C4-2B (cell line): Measurements from ENCODE around the gene APOA1.

Experiments used
- H3K27ac ChIP-seq: fragments of 450-650 bp; 2 replicates; pipeline ENCODE4 v1.5.1; 2017
- ZFX ChIP-seq: fragments of 450-650 bp; IDR thresholded peaks from 2 replicates; pipeline ENCODE4 v1.6.1; 2017
- TF ChIP-seq, protein P1 (sequence below): fragments of 450-650 bp; conservative IDR thresholded peaks from 2 replicates; pipeline ENCODE4 v1.5.1; 2017; ENCODE audit warnings: mild to moderate bottlenecking

Gene APOA1

DNA sequence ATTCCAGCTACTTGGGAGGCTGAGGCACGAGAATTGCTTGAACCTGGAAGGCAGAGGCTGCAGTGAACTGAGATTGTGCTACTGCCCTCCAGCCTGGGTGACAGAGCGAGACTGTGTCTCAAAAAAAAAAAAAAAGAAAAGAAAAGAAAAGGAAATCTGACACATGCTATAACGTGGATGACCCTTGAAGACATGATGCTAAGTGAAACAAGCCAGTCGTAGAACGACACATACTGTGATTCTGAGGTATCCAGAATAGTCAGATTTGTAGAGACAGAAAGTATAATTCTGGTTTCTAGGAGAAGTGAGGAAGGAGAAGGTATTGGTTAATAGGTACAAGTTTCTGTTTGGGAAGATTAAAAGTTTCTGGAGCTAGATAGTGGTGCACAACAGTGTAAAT, 39.1 kb downstream of the APOA1 start:
- H3K27ac ChIP-seq, result no peak overlapping the region
- TF ChIP-seq, protein P1, sequence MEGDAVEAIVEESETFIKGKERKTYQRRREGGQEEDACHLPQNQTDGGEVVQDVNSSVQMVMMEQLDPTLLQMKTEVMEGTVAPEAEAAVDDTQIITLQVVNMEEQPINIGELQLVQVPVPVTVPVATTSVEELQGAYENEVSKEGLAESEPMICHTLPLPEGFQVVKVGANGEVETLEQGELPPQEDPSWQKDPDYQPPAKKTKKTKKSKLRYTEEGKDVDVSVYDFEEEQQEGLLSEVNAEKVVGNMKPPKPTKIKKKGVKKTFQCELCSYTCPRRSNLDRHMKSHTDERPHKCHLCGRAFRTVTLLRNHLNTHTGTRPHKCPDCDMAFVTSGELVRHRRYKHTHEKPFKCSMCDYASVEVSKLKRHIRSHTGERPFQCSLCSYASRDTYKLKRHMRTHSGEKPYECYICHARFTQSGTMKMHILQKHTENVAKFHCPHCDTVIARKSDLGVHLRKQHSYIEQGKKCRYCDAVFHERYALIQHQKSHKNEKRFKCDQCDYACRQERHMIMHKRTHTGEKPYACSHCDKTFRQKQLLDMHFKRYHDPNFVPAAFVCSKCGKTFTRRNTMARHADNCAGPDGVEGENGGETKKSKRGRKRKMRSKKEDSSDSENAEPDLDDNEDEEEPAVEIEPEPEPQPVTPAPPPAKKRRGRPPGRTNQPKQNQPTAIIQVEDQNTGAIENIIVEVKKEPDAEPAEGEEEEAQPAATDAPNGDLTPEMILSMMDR, result no peak
- TF ChIP-seq ZFX, result no peak

DNA sequence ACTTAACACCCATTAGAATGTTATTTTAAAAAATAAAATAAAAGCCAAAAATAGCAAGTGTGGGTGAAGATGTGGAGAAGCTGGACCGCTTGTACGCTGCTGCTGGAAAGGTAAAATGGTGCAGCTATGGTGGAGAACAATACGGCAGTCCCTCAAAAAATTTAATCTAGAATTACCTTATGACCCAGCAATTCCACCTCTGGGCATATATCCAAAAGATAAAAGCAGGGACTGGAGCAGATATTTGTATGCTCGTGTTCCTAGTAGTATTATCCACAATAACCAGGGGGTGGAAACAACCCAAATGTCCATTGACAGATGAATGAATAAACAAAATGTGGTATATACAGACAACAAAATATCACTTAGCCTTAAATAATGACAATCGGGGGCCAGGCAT, 39.6 kb downstream of the APOA1 start:
- TF ChIP-seq, protein P1, result no peak
- no peak for TF ChIP-seq ZFX
- H3K27ac ChIP-seq, result no peak overlapping the region

DNA sequence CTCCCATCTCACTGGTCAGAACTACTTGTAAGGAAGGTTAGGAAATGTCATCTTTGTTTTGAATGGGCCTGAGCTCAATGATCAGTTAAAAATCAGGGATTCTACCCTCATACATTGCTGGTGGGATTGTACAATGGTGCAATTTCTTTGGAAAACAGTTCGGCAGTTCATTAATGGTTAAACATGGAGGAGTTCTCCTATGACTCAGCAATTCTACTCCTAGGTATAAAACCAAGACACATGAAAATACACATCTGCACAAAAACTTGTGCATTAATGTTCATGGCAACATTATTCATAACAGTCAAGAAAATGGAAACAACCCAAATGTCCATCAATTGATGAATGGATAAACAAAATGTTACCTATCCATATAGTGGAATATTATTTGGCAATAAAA, 40.9 kb downstream of the APOA1 start:
- no peak overlapping the region for H3K27ac ChIP-seq
- TF ChIP-seq ZFX, result no peak
- TF ChIP-seq, protein P1, result no peak

DNA sequence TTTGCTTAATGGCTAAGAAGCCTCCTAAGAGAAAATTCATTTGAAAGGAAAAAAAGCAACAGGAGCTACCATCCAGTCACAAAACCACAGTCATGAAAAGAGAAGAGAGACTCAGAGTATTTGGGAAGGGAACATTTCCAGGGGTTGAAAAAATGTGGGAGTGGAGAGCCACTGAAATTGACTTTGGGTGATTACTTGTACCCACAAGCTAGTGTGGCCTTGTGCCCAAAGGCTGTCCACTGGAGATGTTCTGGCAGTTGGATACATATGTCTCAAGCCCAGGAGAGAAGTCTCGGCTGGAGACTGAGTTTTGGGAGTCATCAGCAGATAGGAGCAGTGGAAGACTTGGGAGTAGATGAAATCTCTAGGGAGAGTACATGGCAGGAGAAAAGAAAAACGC, 42.6 kb downstream of the APOA1 start:
- TF ChIP-seq ZFX, result no peak
- TF ChIP-seq, protein P1, result no peak
- H3K27ac ChIP-seq, result no peak overlapping the region

DNA sequence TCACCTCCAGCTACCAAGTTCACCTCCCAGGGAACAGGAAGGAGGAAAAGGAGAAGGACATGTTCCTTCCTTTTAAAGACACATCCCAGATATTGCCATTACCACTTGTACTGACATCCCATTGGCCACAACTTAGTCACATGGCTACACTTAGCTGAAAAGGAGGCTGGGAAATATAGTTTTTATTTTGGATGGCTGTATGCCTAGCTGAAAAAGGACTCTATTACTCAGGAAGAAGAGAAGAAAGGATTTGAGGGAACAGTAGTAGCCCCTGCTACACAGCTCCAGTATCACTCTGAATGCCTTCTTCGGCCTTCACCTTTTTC, 43.7 kb downstream of the APOA1 start:
- no peak overlapping the region for H3K27ac ChIP-seq
- no peak for TF ChIP-seq ZFX
- TF ChIP-seq, protein P1, result no peak

DNA sequence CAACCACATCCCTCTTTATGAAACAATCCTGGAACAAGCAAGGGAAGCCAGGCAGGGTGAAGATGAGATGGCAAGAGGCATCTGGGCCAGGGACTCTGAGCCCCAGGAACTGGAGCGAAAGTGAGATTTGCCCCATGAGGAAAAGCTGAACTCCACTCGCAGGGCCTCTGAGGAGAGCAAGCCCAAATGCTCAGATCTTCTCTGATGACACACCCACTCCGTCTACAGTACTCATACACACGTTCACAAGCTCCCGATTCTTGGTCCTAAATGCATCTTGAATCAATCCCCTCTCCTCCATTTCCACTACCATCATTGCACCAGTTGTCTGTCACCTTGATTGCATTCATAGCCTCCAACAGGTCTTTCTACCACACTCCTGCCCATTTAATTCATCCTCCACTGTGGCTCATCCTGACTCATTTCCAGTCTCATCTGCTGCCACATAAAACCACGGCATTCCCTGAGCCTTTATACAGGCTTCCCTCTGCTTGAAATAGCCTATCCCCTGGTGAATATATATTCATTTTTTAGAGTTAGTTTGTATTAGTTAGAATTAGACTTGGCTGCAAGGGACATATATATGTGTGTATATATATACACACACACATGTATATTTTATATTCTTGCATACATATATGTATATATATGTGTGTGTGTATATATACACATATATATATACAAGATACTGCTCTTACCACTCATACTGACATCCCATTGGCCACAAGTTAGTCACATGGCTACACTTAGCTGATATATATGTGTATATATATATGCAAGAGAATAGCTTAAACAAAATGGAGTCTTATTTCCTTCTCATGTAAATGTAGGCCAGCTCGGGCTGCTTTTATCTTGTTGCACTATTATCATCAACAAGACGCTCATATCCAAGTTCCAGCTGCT, 44.3 kb downstream of the APOA1 start:
- H3K27ac ChIP-seq, result no peak overlapping the region; the same call in 1 of the 2 replicates
- TF ChIP-seq ZFX, result no peak
- TF ChIP-seq, protein P1, result no peak

DNA sequence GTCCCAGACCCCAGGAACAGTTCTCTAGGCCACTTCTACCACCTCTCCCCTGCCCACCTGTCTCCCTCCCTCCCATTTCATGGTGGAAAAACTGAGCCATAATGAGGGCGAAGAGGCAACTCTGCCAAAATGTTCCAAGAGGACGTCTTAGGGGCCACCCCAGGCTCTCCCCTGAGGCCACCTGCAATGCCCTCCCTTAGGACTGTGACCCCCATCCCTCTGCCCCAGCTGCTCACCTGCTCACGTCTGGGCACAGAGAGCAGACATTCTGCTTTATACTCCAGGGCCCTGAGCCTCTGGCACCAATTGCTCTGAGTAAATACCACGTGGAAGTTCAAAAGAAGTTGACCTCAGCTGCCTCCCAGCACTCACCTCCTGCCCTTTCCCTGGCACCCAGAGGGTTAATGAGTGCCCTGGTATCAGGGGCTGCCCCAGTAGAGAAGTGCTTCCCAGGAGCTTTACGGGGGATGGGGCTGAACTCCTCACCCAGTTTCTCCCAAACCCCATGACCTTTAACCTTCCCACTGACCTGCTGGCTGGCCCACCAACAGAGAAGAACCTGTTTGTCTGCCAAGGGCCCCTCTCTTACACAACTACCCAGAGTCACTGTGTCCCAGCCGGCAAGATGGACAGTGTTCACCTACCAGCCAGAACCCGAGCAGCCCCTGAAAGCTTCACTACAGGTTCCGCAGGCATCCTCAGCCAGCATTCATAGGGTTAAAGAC, 45.1 kb downstream of the APOA1 start:
- H3K27ac ChIP-seq, result peak overlapping the region; percentile 5; the same call in 1 of the 2 replicates
- TF ChIP-seq ZFX, result no peak
- TF ChIP-seq, protein P1, result no peak
